Neural crest cell (in vitro differentiated cells): ENCODE results near the gene CCDC92. TPM values are rescaled to one million over a fixed set of nuclear protein-coding genes. Genes with fewer than 3 reads are reported as not detected.
A peak's percentile ranks its signal among the peaks of the same experiment; 100 is the strongest.

Experiments
- DNase-seq: peaks from one replicate; pipeline ENCODE4 v3.0.0; 2021; ENCODE audit warnings: low read depth, mixed read lengths, low spot score
- H3K27ac Mint-ChIP-seq: one replicate; pipeline ENCODE4 v1.8.0; 2021; ENCODE audit warnings: mild to moderate bottlenecking, mixed read lengths; ENCODE audit not compliant: unreplicated experiment
- H3K27me3 Mint-ChIP-seq: 2 replicates; pipeline ENCODE4 v1.8.0; 2021; ENCODE audit warnings: low read depth, mild to moderate bottlenecking, mixed read lengths
- H3K36me3 Mint-ChIP-seq: 2 replicates; pipeline ENCODE4 v1.8.0; 2021; ENCODE audit warnings: low read depth, mild to moderate bottlenecking, mixed read lengths
- H3K4me1 Mint-ChIP-seq: 2 replicates; pipeline ENCODE4 v1.8.0; 2021; ENCODE audit warnings: mixed read lengths
- H3K4me3 Mint-ChIP-seq: one replicate; pipeline ENCODE4 v1.8.0; 2021; ENCODE audit warnings: mild to moderate bottlenecking, mixed read lengths
- H3K9me3 Mint-ChIP-seq: 2 replicates; pipeline ENCODE4 v1.8.0; 2021; ENCODE audit warnings: mixed read lengths
- long read RNA-seq: library from polyadenylated mRNA; unstranded; transcript quantifications from one replicate; pipeline ENCODE4 v2.0.0, GENCODE V29; 2020
- total RNA-seq: library from RNA; stranded (reverse); gene quantifications from 2 replicates; pipeline ENCODE4 v1.2.1, GENCODE V29; 2021
- TF ChIP-seq, protein P1 (sequence below): fragments of 200-600 bp; sonication (generic); conservative IDR thresholded peaks from 2 replicates; pipeline ENCODE4 v1.5.0; 2021; ENCODE audit warnings: antibody characterized with exemption, mild to moderate bottlenecking

The CCDC92 gene, protein sequence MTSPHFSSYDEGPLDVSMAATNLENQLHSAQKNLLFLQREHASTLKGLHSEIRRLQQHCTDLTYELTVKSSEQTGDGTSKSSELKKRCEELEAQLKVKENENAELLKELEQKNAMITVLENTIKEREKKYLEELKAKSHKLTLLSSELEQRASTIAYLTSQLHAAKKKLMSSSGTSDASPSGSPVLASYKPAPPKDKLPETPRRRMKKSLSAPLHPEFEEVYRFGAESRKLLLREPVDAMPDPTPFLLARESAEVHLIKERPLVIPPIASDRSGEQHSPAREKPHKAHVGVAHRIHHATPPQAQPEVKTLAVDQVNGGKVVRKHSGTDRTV
- total RNA-seq = 33.5 and 36.5 TPM in 2 replicates
- long read RNA-seq, partial matches to known transcripts = 0 of 3 reads
- long read RNA-seq, other reads (novel, unspliced or antisense) = 3 of 3 reads

DNA sequence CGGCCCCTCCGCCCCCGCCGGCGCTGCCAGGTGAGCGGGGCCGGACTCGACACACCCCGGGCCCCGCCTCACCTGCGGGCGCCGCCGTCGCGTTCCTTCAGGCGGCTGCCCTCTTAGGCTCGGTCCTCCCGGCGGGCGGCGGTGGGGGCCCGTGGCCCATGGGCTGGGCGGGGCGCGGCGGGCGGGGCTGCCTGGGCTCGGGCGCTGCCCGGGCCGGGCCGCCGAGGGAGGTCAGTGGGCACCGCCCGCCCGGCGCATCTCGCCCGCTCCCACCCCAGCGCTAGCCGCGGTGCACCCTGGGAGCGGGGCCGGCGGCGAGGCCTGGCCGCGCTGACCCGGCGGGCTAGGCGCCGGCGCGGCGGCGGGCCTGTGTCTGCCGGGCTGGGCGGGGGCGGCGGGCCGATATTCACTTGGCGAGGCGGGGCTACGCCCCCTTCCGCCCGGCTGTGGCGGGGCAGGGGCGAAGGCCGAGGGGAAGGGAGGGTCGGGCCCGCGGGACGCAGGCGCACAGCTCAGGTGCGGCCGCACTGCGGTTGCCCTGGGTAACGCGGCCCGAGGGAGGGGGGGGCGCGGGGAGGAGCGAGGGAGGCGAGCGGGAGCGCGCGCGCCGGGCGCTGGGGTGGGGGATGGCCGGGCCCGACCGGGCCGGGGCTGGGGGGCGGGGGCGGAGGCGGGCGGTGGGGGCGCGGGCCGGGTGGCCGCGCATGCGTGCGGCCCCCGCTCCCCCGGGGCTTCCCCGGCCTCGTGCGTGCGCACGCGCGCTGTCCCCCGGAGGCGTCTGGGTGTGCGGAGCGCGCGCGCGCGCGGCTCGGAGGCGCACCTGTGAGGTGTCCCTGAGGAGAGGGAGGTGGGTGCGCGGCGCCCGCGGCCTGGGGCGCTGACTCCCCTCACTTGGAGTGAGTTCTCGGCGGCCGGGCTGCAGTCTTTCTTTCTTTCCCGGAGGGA lies at the start of gene CCDC92, which contains the start of gene ZNF664:
CCDC92 (minus strand) TSS at position 375 of the 945 bp plus-strand sequence. CDS start 28,526 bp downstream, outside the sequence.
ZNF664 (plus strand) TSS at position 759 of the 945 bp plus-strand sequence. CDS start 38,930 bp downstream, outside the sequence.
- Mint-ChIP-seq H3K36me3 (peaks cover 13% of the 10 kb centered on the region), H3K4me1 (peaks cover 57% of the 10 kb centered on the region), H3K27me3 (peaks cover 15% of the 10 kb centered on the region), H3K27ac (peak within 1 kb of the TSS; percentile 91), H3K9me3 (no peaks in the 10 kb centered on the region), H3K4me3 (peak within 1 kb of the TSS; percentile 97)
- TF ChIP-seq, protein P1, sequence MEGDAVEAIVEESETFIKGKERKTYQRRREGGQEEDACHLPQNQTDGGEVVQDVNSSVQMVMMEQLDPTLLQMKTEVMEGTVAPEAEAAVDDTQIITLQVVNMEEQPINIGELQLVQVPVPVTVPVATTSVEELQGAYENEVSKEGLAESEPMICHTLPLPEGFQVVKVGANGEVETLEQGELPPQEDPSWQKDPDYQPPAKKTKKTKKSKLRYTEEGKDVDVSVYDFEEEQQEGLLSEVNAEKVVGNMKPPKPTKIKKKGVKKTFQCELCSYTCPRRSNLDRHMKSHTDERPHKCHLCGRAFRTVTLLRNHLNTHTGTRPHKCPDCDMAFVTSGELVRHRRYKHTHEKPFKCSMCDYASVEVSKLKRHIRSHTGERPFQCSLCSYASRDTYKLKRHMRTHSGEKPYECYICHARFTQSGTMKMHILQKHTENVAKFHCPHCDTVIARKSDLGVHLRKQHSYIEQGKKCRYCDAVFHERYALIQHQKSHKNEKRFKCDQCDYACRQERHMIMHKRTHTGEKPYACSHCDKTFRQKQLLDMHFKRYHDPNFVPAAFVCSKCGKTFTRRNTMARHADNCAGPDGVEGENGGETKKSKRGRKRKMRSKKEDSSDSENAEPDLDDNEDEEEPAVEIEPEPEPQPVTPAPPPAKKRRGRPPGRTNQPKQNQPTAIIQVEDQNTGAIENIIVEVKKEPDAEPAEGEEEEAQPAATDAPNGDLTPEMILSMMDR = peak; percentile 25
- peak; percentile 95 for DNase-seq

DNA sequence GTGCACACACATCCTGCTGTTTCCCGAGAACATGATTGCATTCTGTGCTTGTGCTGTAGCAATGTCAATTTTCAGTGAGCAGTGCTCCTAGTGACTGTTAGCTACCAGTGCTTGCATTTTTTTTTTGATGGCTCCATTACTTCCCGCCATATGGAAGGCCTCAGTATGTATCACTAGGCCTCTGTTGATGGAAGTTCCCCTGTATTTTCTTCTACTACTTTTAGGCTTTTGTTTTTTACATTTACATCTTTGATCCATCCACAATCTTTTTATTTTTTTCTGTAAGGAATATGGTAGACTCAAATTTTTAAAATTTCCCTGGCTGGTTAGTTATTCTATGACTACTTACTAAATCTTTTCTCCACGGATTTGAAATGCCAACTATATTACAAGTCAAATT lies 49.5 kb upstream of the CCDC92 start:
- no peak for DNase-seq
- H3K4me3 Mint-ChIP-seq = no peak overlapping the region
- H3K27ac Mint-ChIP-seq = no peak overlapping the region
- H3K36me3 Mint-ChIP-seq = no peaks in the 10 kb centered on the region
- H3K4me1 Mint-ChIP-seq = peaks cover 24% of the 10 kb centered on the region
- no peaks in the 10 kb centered on the region for H3K27me3 Mint-ChIP-seq
- no peaks in the 10 kb centered on the region for H3K9me3 Mint-ChIP-seq
- TF ChIP-seq, protein P1 = no peak

DNA sequence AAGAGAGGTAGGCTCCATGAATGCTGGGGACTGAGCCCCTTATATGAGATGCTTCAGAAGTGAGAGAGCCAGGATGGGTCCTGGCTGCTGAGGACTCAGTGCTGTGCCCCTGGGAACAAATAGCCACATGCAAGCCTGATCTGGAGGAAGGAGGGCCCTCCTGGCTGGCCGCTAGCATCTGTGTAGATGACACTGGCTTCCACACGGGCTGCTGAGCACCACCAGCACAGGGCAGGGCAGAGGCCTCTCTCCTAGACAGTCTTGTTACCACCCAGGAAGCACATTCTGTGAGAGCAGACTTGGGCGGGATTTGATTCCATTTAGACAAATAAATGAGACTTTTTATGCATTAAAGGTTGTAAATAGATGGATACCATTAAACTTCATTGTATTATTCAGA lies 48.4 kb upstream of the CCDC92 start:
- Mint-ChIP-seq H3K9me3 (no peaks in the 10 kb centered on the region), H3K36me3 (no peaks in the 10 kb centered on the region), H3K27me3 (no peaks in the 10 kb centered on the region), H3K4me1 (peaks cover 22% of the 10 kb centered on the region), H3K27ac (no peak overlapping the region), H3K4me3 (no peak overlapping the region)
- TF ChIP-seq, protein P1 = no peak
- DNase-seq = no peak

DNA sequence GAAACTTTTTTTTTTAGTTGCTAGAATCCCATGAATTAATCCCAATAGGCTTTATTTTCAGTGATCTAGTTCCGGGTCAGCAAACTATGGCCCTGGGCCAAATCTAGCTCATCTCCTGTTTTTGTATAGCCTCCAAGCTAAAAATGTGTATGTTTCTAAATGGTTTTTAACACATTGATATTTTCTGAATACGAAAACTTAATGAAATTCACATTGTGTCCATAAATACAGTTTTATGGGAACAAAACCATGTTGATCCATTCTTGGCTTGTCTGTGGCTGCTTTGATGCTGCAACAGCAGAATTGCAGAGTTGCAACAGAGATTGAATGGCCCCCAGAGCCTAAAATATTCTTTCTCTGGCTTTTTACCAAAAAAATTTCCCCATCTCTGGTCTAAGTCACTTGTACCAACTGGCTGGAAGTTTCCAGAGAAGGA lies 47.9 kb upstream of the CCDC92 start:
- no peak overlapping the region for H3K4me3 Mint-ChIP-seq
- no peaks in the 10 kb centered on the region for H3K9me3 Mint-ChIP-seq
- TF ChIP-seq, protein P1 = no peak
- H3K4me1 Mint-ChIP-seq = peaks cover 17% of the 10 kb centered on the region
- no peaks in the 10 kb centered on the region for H3K36me3 Mint-ChIP-seq
- H3K27ac Mint-ChIP-seq = no peak overlapping the region
- H3K27me3 Mint-ChIP-seq = no peaks in the 10 kb centered on the region
- no peak for DNase-seq

DNA sequence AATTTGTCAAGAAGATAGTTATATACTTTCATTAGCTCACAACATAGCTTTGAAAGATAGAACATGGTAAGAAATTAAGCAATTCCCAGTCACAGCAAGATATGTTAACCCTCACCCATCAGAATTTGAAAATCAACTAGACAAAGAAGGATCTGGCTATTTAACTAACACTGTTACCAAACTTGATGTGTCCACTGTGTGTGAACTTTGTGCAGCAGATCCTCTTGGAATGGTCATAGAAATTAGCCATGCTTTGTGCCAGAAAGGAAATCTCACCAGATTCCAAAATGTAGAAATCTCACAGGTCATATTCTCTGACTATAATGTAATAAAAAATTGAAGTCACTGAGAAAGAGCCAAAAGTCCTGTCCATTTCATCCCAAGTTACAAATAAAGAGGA lies 46.5 kb upstream of the CCDC92 start:
- H3K4me1 Mint-ChIP-seq = peaks cover 16% of the 10 kb centered on the region
- no peaks in the 10 kb centered on the region for H3K27me3 Mint-ChIP-seq
- no peaks in the 10 kb centered on the region for H3K9me3 Mint-ChIP-seq
- TF ChIP-seq, protein P1 = no peak
- no peak overlapping the region for H3K27ac Mint-ChIP-seq
- no peaks in the 10 kb centered on the region for H3K36me3 Mint-ChIP-seq
- DNase-seq = no peak
- H3K4me3 Mint-ChIP-seq = no peak overlapping the region
